ENCODE results near the gene RIGI. TPM values are rescaled to one million over a fixed set of nuclear protein-coding genes. Genes with fewer than 3 reads are reported as not detected.

RIGI gene
- total and polyA plus RNA-seq, 7 donors: 1.3 to 5.4 (median 3.6) TPM

DNA sequence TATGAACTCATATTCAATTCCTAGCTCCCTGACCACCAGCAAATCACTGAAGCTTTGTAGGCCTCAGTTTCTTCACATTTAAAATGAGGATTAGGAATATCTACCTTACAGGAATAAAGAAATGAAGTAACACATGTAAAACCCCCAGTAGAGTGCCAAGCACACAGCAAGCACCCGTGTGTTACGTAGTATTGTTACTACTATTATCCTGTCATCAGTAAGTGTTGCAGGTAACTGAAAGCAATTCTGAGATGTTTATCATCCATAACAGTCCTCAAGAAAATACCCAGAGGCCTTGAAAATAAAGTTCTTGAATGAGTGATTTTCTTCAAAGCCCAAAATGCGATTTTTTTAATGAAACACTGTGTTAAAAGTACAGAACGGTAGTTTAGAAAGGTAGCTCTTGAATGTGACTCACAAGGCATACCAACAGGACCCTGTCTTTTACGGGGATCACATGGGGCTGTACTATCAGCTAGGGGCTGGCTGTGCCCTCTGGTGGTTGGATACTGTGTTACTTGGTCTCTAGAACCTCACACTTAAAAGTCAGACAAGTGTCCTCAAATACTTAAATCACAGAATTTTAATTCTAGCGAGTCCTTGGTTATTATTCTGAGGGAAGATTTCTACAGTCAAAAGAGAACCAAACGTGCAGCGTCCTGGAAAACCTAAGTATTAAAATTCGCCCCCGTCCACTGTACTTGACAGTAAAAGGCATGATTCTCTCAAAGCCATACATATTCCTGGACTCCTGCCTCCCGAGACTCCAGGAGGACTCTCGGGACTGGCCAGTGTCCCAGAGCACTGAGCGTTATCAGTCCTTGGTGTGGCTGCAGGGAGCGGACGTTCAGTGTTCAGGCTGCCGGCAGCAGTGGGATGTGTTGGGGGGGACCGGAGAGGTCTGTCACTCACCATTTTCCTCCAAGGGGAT is 46.2 kb upstream of the RIGI start:
- H3K27me3 ChIP-seq (ENCODE audit: insufficient read depth in 3 of 3, low read length in 2 of 3): no peaks in the 10 kb centered on the region
- DNase-seq: peak in 1 of 2 donors; percentile 46
- WGBS, 3 donors: 1 to 2% (median 2%) methylated on average over 17 of the region's 17 CpGs
- H3K27ac ChIP-seq: peak overlapping the region; percentile 92
- H3K4me1 ChIP-seq: peaks cover 19% of the 10 kb centered on the region
- peaks cover 2 to 19% of the 10 kb centered on the region in 2 donors for H3K36me3 ChIP-seq (ENCODE audit: insufficient read depth in 1 of 2, low read depth in 1 of 2)
- H3K4me3 ChIP-seq: peak overlapping the region; percentile 91
- ATAC-seq: peak; percentile 84 to 91 (median 87)
- intact Hi-C loops (cut with DNase I): loop anchor here in 1 of 2 donors (1.0 to 2.0 kb wide), 2 partner anchors 19 to 188 kb away; partner anchors contain the start of genes ACO1, SMIM27 and TOPORS
- H3K9me3 ChIP-seq: no peaks in the 10 kb centered on the region
- TF ChIP-seq, protein P1, sequence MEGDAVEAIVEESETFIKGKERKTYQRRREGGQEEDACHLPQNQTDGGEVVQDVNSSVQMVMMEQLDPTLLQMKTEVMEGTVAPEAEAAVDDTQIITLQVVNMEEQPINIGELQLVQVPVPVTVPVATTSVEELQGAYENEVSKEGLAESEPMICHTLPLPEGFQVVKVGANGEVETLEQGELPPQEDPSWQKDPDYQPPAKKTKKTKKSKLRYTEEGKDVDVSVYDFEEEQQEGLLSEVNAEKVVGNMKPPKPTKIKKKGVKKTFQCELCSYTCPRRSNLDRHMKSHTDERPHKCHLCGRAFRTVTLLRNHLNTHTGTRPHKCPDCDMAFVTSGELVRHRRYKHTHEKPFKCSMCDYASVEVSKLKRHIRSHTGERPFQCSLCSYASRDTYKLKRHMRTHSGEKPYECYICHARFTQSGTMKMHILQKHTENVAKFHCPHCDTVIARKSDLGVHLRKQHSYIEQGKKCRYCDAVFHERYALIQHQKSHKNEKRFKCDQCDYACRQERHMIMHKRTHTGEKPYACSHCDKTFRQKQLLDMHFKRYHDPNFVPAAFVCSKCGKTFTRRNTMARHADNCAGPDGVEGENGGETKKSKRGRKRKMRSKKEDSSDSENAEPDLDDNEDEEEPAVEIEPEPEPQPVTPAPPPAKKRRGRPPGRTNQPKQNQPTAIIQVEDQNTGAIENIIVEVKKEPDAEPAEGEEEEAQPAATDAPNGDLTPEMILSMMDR (IDR thresholded peaks at IDR 0.05): peak; percentile 61

DNA sequence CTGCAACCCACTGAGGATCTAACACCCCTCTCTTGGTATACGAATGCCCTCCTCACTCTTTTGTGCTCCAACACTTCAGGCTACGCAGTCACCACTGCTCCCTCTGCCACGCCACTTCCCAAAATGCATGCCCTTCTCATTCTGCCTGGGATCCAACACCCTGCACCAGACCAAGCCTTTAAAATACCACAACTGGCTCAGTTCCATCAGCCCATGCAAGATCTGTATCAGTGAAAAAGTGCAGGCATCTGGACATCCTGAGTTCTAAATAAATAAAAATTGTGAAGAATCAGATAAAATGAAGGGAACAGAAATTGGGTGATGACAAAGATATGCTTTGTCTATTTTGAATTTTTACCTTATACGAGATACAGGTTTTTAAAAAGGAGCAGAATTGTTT is 44.3 kb upstream of the RIGI start:
- Histone ChIP-seq H3K4me3 (no peak overlapping the region), H3K36me3 (ENCODE audit: insufficient read depth in 1 of 2, low read depth in 1 of 2) (peaks cover 11 to 39% of the 10 kb centered on the region in 2 donors), H3K27ac (no peak overlapping the region), H3K27me3 (ENCODE audit: insufficient read depth in 3 of 3, low read length in 2 of 3) (no peaks in the 10 kb centered on the region), H3K9me3 (no peaks in the 10 kb centered on the region), H3K4me1 (peaks cover 19% of the 10 kb centered on the region)
- WGBS, 3 donors: 88 to 94% (median 91%) methylated on average over 4 of the region's 4 CpGs
- intact Hi-C loops (cut with DNase I): loop anchor here in 1 of 2 donors (2.0 kb wide), 1 partner anchor 17 kb away; the partner anchor contains the start of genes SMIM27 and TOPORS
- TF ChIP-seq, protein P1 (IDR thresholded peaks at IDR 0.05): no peak
- no peak for DNase-seq
- ATAC-seq: no peak

DNA sequence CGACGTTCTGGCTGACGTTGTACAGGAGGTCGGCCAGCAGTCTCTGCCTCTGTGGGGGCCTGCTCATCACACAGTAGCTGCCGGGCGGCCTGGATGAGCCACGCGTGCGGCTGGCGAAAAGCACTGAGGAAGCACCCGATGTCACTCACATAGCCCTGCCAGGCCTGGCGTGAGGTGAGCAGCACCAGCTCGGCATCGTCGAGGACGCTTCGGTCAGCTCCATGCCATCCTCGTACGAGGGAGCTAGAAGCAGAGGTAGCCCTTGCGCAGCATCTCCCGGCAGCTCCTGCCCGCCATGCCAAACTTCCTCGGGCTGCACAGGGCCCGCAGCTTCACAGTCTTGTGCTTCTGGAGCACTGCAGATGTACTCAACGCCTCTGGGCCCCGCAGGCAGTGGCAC is 40.8 kb upstream of the RIGI start:
- TF ChIP-seq, protein P1 (IDR thresholded peaks at IDR 0.05): no peak
- peaks cover 15% of the 10 kb centered on the region for H3K4me1 ChIP-seq
- 89 to 95% (median 93%) methylated on average over 26 of the region's 26 CpGs for WGBS, 3 donors
- H3K4me3 ChIP-seq: no peak overlapping the region
- intact Hi-C loops (cut with DNase I): no loop called here
- H3K27me3 ChIP-seq (ENCODE audit: insufficient read depth in 3 of 3, low read length in 2 of 3): no peaks in the 10 kb centered on the region
- ATAC-seq (no peak), DNase-seq (no peak)
- H3K36me3 ChIP-seq (ENCODE audit: insufficient read depth in 1 of 2, low read depth in 1 of 2): peaks cover 12 to 52% of the 10 kb centered on the region in 2 donors
- H3K27ac ChIP-seq: no peak overlapping the region
- H3K9me3 ChIP-seq: no peaks in the 10 kb centered on the region

DNA sequence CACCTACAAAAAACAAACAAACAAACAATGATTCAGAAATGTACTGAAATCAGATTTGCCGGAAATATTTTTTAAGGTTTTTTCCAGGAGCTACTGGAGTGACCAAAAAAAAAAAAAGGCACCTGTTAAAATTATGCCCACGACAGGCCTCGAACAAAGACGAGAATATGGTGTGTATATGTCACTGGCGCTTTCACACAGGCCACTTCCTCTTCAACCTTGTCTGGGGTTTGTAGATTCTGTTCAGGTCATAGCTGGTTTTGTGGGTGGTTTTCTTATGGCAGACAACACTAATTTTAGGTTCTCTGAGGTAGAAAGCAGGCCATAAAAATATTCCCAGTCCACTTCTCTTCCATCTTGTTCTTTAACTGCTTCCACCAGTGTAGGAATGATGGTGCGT is 40.0 kb upstream of the RIGI start:
- DNase-seq: no peak
- Histone ChIP-seq H3K4me1 (peaks cover 7% of the 10 kb centered on the region), H3K9me3 (no peaks in the 10 kb centered on the region), H3K36me3 (ENCODE audit: insufficient read depth in 1 of 2, low read depth in 1 of 2) (peaks cover 12 to 52% of the 10 kb centered on the region in 2 donors), H3K4me3 (no peak overlapping the region), H3K27ac (no peak overlapping the region), H3K27me3 (ENCODE audit: insufficient read depth in 3 of 3, low read length in 2 of 3) (no peaks in the 10 kb centered on the region)
- TF ChIP-seq, protein P1 (IDR thresholded peaks at IDR 0.05): no peak
- WGBS, 3 donors: 89 to 94% (median 93%) methylated on average over 6 of the region's 6 CpGs
- no peak for ATAC-seq
- intact Hi-C loops (cut with DNase I): no loop called here

Measured in psoas muscle (tissue), 8 donors.